UCSD-AML1 (cell line): ENCODE results near the gene SELENOW.
"Not testable (repeated sequence)": the region's sequence is repeated elsewhere in the genome, so short reads cannot be mapped to it uniquely, and the experiment has no call there.

ENCODE experiments used
- DNase-seq: peaks from one replicate; lab custom pipeline; 2025; ENCODE audit not compliant: unreplicated experiment; lab: John Stamatoyannopoulos, UW

Gene SELENOW

DNA sequence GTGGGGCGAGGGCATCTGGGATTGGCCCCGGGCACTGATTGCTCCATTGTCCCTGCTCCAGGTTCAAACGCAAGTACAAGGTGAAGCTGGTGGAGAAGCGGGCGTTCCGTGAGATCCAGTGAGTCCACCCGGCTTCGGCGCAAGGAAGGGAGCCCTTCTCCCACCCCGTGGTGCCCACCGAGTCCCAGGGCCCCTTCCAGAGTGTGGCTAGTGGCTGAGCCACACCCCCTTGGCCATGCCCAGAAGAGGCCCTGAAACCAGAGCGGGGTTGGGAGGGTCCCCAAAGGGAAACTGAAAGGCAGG lies 21.9 kb upstream of the SELENOW start:
- DNase-seq, result no peak

DNA sequence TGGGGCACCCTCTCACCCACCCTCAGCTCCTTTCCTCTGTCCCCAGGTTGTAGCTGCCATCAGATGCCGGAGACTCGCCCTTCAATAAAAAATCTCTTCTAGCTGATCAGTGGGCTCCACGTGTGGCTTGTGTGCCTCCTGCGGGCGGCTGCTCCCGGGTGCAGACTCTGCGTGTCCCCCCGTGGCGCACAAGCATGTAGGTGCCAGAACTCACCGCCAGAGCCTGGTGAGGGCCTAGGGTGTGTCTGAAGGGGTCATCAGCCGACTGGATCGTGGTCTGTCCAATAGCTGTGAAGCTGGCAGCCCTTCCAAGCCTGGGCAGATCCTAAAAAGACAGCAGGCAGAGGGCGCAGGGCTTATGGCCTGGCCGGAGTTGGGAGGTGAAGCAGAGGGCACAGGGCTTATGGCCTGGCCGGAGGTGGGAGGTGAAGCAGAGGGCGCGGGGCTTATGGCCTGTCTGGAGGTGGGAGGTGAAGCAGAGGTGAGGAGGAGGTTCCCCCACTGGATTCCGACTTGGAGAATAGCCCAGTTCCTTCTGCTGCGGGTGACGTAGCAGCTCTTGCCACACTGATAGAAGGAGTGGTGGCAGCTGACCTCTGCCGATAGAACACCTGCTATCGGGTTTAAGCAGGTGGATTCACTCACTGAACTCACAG lies 21.4 kb upstream of the SELENOW start:
- DNase-seq, result no peak

DNA sequence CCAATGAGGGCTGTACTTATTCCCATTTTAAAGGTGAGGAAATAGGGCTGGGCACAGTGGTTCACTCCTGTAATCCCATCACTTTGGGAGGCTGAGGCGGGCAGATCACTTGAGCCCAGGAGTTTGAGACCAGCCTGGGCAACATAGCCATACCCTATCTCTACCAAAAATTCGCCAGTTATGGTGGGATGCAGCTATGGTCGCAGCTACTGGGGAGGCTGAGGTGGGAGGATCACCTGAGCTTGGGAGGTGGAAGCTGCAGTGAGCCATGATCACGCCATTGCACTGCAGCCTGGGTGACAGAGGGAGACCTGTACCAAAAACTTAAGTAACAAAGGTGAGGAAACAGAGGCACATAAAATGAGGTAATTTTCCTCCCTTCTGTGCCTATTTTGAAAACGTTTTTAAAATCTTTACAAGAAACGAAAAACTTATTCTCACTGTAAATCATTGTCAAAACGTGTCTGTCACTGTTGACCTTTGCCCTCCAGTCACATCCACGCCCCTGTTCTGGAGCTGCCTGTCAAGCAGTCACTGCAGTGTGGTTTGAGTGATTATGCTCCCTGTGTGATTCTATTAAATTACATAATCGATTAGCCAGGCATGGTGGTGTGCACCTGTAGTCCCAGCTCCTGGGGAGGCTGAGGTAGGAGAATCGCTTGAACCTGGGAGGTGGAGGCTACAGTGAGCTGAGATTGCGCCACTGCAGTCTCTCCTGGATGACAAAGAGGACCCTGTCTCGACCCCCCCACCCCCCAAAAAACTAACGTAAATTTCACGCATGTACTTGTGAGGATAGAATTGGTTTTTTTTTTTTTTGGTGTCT lies 20.7 kb upstream of the SELENOW start:
- no peak for DNase-seq

DNA sequence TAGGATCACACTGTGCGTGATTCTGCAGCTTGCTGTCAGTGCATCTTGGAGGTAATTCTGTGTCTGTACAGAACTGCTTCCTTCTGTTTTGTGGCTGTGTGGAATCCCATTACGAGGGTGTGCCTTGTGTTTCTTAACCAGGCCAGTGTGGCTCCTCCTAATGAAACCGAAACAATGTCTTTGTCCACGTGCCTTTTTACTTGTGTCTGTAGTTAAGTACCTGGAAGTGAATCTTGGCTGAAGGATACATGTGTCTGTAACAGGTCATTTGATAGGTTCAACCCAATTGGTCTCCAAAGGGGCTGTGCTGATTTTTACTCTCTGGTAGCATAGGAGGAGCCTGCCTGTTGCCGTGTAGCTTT lies 20.1 kb upstream of the SELENOW start:
- DNase-seq, result no peak

DNA sequence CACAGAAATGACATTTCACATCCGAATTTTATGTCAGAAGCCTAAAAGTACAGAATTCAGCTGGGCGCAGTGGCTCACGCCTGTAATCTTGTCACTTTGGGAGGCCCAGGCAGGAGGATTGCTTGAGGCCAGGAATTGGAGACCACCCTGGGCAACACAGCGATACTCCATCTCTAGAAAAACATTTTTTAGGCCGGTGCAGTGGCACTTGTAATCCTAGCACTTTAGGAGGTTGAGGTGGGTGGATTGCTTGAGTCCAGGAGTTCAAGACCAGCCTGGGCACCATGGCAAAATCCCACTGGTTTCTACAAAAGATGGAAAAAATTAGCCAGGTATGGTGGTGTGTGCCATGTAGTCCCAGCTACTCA lies 17.9 kb upstream of the SELENOW start:
- no peak for DNase-seq

DNA sequence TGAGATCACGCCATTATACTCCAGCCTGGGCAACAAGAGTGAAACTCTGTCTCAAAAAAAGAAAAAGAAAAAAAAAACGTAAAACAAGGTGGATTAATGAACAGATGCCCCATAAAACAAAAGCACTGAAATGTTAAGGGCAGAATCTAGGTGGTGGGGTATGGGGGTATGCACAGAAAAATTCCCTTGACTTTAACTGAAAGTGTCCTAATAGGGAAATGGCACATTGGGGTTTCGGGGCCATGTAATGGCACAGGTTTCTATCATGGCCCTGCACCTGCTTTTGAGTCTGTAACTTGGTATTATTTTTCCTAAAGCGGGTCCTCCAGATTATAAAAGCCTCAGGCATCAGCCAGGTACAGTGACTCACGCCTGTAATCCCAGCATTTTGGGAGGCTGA lies 16.9 kb upstream of the SELENOW start:
- DNase-seq, result no peak

DNA sequence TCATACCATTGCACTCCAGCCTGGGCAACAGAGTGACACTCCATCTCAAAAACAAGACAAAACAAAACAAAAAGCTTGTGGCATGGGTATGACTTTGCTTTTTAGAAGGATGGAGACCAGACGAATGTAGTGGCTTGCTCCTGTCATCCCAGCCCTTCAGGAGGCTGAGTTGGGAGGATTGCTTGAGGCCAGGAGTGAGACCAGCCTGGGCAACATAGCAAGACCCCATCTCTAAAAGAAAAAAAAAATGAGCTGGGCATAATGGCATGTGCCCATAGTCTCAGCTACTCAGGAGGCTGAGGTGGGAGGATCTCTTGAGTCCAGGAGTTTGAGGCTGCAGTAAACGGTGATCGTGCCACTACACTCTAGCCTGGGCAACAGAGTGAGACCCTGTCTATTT lies 16.4 kb upstream of the SELENOW start:
- DNase-seq, result no peak

DNA sequence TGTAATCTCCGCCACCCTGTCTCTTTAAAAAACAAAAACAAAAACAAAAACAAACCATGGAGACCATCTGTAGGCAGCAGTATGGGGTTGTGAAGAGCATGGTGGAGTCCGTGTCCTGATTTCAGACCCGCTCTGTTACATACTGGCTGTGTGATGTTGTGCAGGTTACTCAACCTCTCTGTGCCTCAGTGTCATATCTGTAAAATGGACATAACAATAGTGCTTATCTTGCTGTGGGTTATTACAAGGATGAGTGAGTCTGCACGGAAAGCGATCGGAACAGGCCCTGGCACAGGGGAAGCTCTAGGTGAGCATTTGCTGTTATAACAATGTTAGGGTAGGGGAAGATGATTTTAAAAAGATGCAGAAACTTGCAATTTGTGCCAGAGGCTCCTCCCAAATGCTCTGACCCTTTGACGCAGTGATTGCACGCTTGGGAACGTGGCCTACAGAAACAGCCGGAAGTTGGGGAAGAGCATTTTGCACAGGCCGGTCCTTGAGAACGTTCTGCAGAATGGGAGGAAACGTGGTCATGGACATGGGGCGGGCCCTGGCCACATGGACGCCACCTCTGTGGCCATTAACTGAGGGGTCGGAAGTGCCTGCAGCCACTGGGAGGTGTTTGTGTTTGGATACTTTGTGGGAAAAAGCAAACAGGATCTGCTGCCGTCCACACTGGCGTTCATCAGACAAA lies 15.7 kb upstream of the SELENOW start:
- DNase-seq, result no peak

DNA sequence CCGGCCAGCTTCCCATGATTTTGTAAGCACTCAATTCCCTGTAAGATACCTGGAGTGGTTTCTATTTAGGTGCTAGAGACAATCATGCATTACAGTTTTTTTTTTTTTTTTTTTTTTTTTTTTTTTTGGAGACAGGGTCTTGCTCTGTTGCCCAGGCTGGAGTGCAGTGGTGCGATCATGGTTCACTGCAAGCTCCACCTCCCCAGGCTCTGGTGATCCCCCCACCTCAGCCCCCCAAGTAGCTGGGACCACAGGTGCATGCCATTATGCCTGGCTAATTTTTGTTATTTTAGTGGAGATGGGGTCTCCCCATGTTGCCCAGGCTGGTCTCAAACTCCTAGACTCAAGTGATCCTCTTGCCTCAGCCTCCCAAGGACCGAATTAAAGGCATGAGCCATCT lies 13.8 kb upstream of the SELENOW start:
- not testable (repeated sequence) for DNase-seq

DNA sequence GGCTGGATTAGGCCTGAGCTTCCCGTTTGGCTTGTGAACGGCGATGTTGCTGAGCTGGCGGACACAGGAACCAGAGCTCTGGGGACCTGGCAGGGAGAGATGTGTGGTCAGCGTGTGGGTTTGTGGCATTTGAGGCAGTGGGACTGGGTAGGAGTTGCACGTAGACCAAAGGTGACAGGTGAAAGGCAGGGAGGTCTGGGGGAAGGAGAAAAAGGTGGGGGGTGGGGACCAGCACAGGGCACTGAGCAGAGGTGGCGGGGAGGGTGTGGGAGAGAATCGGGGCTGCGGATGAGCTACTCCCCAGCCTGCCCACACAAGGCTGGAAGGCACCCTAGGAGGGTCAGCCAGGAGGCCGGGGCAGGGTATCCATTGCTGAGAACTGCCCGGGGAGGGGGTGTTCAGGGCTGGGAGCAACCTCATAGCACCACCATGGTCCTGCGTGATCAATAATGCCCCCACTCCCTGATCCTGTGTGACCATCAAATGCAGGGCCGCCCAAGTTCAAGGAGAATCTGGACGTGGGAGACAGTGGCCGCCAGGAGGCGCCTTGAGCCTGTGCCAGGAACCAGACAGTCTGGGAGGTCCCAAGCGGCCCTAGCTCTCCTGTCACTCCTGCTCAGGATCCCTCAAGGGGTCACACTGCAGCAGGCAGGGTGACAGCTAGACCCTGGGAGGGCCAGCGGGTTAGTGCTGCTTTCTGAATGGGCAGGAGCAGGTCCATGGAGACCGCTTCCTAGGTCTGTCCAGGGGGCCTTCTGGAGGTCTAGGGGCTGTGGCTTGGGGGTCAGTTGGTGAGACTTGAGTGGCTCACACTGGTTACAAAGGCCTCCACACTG lies 12.8 kb upstream of the SELENOW start:
- DNase-seq, result peak; percentile 71

DNA sequence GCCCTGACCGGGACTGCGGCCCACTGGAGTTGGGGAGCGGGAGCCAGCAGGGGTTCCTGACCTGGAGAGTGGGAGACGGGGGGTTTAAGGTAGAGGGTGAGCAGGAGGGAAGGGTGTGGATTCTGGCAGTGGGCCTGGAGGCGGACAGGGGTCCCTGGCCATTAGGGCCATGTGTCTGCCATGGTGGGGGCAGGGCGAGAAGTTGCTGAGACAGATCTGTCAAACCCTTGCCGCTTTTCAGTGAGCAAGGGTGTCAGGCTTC lies 12.2 kb upstream of the SELENOW start:
- no peak for DNase-seq

DNA sequence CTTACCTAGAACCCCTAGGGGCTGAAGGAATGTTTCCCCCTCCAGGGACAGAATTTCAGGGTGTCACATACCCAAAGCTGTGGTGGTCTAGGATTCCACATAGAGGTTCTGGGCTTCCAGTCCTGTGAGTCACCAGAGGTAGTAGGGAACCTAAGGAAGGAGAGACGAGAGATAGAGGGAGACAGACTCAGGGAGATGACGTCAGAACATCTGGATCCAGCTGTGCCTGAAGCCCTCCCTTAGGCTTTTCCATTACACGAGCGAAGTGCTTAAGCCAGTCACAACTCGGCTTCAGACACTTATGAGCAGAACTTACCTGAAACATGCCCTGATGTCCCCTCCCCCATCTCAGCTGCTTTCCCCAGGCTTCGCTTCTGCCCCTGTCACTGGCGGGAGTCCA lies 11.8 kb upstream of the SELENOW start:
- no peak for DNase-seq

DNA sequence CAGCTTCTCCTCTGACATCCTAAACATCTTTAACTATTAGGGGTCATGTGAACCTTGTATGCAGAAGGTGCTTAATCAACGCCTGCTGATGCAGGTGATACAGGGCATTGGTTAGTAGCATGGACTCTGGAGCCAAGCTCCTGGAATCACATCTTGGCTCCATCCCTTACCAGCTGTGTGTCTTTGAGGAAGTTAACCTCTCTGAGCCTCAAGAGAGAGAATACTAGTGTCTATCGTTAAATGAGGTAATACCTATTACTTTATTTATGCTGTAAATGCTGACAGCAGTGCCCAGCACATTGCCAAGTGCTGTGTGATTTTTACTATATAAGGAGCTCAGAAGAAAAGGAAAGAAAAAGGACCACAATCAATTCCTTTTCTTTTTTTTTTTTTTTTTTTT lies 11.2 kb upstream of the SELENOW start:
- no peak for DNase-seq

DNA sequence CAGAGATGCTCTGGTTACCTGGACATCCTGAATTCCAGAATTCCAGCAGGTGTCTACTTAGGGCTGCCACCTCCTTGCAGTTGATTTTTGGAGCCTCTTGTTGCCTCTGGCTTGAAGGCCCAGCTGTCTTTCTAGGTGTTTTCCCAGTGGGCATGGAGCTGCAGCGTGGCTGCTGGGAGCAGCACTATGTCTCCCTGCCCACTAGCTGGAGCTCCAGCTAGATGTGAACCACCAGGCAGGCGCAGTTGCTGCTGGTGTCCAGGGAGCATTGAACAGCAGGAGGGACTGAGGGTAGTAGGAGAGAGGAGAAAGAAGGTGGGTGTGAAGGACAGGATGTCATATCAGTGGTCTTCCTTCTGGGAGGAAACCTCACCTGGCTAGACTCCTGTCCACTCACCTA lies 9.9 kb upstream of the SELENOW start:
- no peak for DNase-seq

DNA sequence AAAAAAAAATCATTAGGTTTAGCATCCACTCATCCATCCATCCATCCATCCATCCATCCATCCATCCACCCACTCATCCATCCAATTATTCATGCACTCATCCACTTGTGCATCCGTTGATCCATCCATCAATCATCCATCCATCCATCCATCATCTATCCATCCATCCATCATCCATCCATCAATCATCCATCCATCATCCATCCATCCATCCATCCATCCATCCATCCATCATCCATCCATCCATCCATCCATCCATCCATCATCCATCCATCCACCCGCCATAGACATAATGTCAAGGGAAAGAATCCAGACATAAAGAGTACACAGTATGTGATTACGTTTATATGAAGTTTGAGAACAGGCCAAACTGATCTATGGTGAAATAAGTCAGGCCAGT lies 9.0 kb upstream of the SELENOW start:
- DNase-seq, result no peak

DNA sequence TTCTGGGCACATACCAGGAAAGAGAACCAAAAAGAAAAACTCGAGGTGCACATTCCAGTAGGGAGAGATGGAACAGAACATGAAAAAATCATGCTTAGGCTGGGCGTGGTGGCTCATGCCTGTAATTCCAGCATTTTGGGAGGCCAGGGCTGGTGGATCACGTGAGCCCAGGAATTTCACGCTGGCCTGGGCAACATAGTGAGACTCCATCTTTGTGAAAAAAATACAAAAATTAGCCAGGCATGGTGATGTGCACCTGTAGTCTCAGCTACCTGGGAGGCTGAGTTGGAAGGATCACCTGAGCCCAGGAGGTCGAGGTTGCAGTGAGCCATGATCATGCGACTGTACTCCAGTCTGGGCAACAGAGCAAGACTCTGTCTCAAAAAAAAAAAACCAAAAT lies 7.2 kb upstream of the SELENOW start:
- DNase-seq, result not testable (repeated sequence)

DNA sequence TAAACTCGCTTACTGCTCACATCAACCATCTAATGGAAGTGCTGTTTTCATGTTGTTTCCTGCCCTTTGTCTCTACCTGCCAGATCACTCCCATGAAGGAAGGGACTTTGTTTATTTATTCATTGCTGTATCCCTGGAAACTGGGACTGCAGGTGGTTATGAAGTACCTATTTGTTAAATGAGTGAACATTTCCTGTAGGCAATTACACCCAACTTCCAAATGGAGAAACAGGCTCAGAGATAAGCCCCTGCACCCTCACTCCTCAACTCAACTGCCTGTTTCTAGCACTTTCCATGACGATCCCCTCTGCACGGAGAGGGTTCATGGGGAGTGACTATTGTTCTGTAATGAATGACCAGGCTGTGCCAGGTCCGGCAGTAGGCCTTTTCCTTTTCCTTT lies 1.9 kb upstream of the SELENOW start:
- no peak for DNase-seq

DNA sequence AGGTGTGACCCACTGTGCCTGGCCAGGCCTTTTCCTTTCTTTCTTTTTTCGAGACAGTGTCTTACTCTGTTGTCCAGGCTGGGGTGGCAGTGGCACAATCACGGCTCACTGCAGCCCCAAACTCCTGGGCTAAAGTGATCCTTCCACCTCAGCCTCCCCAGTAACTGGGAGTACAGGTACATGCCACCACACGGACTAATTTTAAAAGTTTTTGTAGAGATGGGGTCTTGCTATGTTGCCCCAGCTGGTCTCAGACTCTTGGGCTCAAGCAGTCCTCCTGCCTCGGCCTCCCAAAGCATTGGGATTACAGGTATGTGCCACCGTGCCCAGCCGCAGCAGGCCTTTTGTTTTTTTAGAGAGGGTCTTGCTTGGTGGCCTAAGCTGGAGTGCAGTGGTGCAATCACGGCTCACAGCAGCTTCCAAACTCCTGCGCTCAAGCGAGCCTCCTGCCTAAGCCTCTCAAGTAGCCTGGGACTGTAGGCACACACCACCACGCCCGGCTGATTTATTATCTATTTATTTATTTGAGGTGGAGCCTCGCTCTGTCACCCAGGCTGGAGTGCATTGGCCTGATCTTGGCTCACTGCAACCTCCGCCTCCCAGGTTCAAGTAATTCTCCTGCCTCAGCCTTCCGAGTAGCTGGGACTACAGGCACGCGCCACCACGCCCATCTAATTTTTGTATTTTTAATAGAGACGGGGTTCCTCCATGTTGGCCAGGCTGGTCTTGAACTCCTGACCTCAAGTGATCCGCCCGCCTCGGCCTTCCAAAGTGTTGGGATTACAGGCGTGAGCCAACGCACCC lies 1.1 kb upstream of the SELENOW start:
- not testable (repeated sequence) for DNase-seq

DNA sequence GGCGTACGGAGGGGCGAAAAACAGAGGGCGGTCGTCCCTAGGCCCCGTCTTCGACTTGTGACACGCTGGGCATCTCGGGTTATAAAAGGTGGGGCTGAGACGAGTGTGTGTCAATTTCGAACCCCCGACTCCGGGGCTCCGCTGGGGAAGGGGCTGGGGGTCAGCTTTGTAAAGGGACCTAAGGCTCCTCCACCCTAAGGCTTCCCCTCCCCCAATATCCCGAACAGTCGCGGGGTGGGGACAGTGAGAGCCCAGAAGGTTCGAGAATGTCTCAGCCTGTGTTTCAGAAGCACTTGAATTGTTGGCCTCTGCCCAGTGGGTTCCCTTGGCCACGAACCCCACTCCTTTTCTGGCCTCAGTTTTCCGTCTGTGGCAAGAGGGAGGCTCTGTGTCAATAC lies 450 bp downstream of the SELENOW start:
- DNase-seq, result peak; percentile 21

DNA sequence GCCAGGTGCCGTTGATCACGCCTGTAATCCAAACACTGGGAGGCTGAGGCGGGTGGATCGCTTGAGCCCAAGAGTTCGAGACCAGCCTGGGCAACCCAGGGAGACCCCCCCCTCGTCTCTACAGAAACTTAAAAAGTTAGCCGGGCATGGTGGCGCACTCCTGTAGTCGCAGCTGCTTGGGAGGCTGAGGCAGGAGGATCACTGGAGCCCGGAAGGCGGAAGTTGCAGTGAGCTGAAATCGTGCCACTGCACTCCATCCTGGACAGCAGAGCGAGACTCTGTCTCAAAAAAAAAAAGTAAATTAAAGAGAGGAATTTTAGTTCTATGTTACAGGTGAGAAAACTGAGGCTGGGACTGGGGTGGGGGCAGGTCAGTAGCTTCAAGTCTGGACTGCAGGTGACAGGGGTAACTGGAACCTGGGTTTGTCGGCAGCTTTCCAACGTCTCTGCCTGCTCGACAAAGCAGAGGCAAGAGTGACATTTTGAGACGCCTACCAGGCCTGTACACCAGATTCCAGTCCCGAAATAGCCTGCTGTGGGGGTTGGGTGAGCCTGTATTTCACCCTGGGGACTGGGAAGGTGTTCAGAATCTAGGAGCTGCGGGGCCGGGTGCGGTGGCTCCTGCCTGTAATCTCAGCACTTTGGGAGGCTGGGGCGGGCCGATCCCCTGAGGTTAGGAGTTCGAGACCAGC lies 1.2 kb downstream of the SELENOW start:
- DNase-seq, result no peak

DNA sequence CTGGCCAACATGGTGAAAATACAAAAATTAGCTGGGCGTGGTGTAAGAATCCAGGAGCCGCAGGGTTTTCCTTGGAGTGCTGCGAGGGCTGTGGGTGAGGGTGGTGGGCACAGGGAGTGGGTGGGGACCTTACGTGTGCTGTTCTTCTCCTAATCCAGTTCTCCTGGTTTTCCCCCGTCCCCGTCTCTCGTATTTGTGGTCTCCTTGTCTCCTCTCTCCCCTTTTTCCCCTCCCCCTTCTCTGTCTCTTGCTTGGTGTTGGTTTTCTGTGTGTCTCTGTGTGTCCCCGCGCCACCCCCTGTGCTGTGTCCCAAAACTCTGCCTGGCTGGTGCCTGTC lies 1.7 kb downstream of the SELENOW start:
- no peak for DNase-seq
